K562 (cell line): ENCODE data around the gene LTBP4. TPM values are rescaled to one million over a fixed set of nuclear protein-coding genes. Genes with fewer than 3 reads are reported as not detected.
A peak's percentile ranks its signal among the peaks of the same experiment; 100 is the strongest.

Experiments
- ATF7 ChIP-seq: fragments of 450-650 bp; IDR thresholded peaks from 2 replicates; pipeline ENCODE4 v1.7.1; 2014; ENCODE audit warnings: mild to moderate bottlenecking, moderate library complexity
- BCL6 ChIP-seq: fragments of 250-450 bp; sonication (Bioruptor Pico); IDR thresholded peaks from 2 replicates; pipeline ENCODE4 v1.4.0; 2020
- BRD4 ChIP-seq: fragments of 200-600 bp; sonication (generic); IDR thresholded peaks from 2 replicates; pipeline ENCODE4 v1.6.1; 2017; ENCODE audit warnings: inconsistent platforms
- CBFB ChIP-seq: sonication (generic); formaldehyde crosslinking; IDR thresholded peaks from 2 replicates; pipeline ENCODE4 v1.4.0; 2020; ENCODE audit warnings: mild to moderate bottlenecking, missing genetic modification reagents
- CREB1 ChIP-seq, 2 experiments: sonication (generic) in 1 of 2; formaldehyde crosslinking in 1 of 2; IDR thresholded peaks; 2 replicates each; pipeline versions ENCODE4 v1.6.1 to v1.8.0; 2012 to 2022; ENCODE audit warnings: inconsistent platforms in 1 of 2, mild to moderate bottlenecking in 1 of 2, missing genetic modification reagents in 1 of 2, moderate library complexity in 1 of 2
- E2F4 ChIP-seq: sonication (generic); formaldehyde crosslinking; IDR thresholded peaks from 2 replicates; pipeline ENCODE4 v1.8.0; 2022; ENCODE audit warnings: mild to moderate bottlenecking, low read depth, missing genetic modification reagents
- EP400 ChIP-seq: fragments of 450-650 bp; IDR thresholded peaks from 2 replicates; pipeline ENCODE4 v1.6.1; 2017; ENCODE audit warnings: antibody characterized with exemption, mild to moderate bottlenecking, moderate library complexity
- ETV1 ChIP-seq: fragments of 450-650 bp; conservative IDR thresholded peaks from 2 replicates; pipeline ENCODE4 v1.6.1; 2016; ENCODE audit warnings: missing genetic modification characterization, control low read depth, low read depth, missing compliant biosample characterization
- EWSR1 ChIP-seq: fragments of 450-650 bp; IDR thresholded peaks from 2 replicates; pipeline ENCODE4 v1.6.1; 2018; ENCODE audit warnings: borderline replicate concordance, mild to moderate bottlenecking, low read depth, moderate library complexity; ENCODE audit not compliant: partially characterized antibody
- FOXA3 ChIP-seq, 2 experiments: fragments of 450-650 bp in 1 of 2; sonication (generic) in 1 of 2; formaldehyde crosslinking; IDR thresholded peaks in 1 of 2; conservative IDR thresholded peaks in 1 of 2; 2 replicates each; pipeline versions ENCODE4 v1.4.0 to v1.8.0; 2020 to 2022; ENCODE audit warnings: mild to moderate bottlenecking in 2 of 2, missing genetic modification reagents in 1 of 2
- HDAC3 ChIP-seq: fragments of 450-650 bp; IDR thresholded peaks from 2 replicates; pipeline ENCODE4 v1.6.1; 2018; ENCODE audit warnings: borderline replicate concordance, mild to moderate bottlenecking, moderate library complexity; ENCODE audit not compliant: partially characterized antibody
- HNRNPUL1 ChIP-seq: fragments of 200-400 bp; formaldehyde crosslinking; IDR thresholded peaks from 2 replicates; pipeline ENCODE4 v1.6.1; 2017; ENCODE audit warnings: low read length
- JUND ChIP-seq, 2 experiments: IDR thresholded peaks; 2 replicates in 1 of 2; 3 replicates in 1 of 2; pipeline ENCODE4 v1.6.1; 2011; ENCODE audit warnings: borderline replicate concordance in 2 of 2, low read depth in 2 of 2, low read length in 2 of 2, improper control_type of control experiment in 1 of 2, missing biosample characterization in 1 of 2, missing genetic modification characterization in 1 of 2, missing genetic modification reagents in 1 of 2
- KLF16 ChIP-seq: IDR thresholded peaks from 2 replicates; pipeline ENCODE4 v1.6.1; 2016; ENCODE audit warnings: antibody characterized with exemption
- MEIS2 ChIP-seq: fragments of 450-650 bp; IDR thresholded peaks from 2 replicates; pipeline ENCODE4 v1.6.1; 2014; ENCODE audit warnings: mild to moderate bottlenecking; ENCODE audit not compliant: partially characterized antibody
- NCOR1 ChIP-seq: fragments of 450-650 bp; IDR thresholded peaks from 2 replicates; pipeline ENCODE4 v1.6.1; 2016; ENCODE audit warnings: mild to moderate bottlenecking, moderate library complexity
- POLR2B ChIP-seq: fragments of 450-650 bp; IDR thresholded peaks from 2 replicates; pipeline ENCODE4 v1.6.1; 2018; ENCODE audit warnings: low read depth; ENCODE audit not compliant: partially characterized antibody
- PRDM10 ChIP-seq: fragments of 450-650 bp; IDR thresholded peaks from 2 replicates; pipeline ENCODE4 v1.6.1; 2018; ENCODE audit not compliant: partially characterized antibody
- SMARCE1 ChIP-seq: fragments of 450-650 bp; IDR thresholded peaks from 2 replicates; pipeline ENCODE4 v1.7.1; 2016; ENCODE audit warnings: mild to moderate bottlenecking
- TAF7 ChIP-seq: fragments of 450-650 bp; IDR thresholded peaks from 2 replicates; pipeline ENCODE4 v1.6.1; 2016; ENCODE audit warnings: missing genetic modification characterization, missing compliant biosample characterization
- ZNF124 ChIP-seq: sonication (generic); formaldehyde crosslinking; IDR thresholded peaks from 2 replicates; pipeline ENCODE4 v1.8.1; 2022; ENCODE audit warnings: missing genetic modification reagents
- polyA plus RNA-seq, 8 experiments: library from polyadenylated mRNA; depleted of rRNA in 4 of 8; stranded (reverse) in 5 of 8; unstranded in 3 of 8; fragments of >200 nt; fragmentation: Nextera tagmentation in 2 of 8; fragmentation: Illumina TruSeq in 1 of 8; extraction: Ambion mirVana in 2 of 8; extraction: Trizol in 1 of 8; gene quantifications; 2 replicates each; pipeline versions ENCODE4 v1.2.1 to v1.2.3, GENCODE V29; 2011 to 2014; ENCODE audit warnings: inconsistent platforms in 1 of 8, missing spikeins in 1 of 8
- total RNA-seq, 7 experiments: library from RNA; depleted of rRNA in 6 of 7; stranded (reverse); fragments of >200 nt in 6 of 7; fragmentation: Illumina TruSeq in 2 of 7; extraction: Trizol in 2 of 7; gene quantifications; 2 replicates each; pipeline versions ENCODE4 v1.2.1 to v1.2.3, GENCODE V29; 2011 to 2021; ENCODE audit warnings: low replicate concordance in 1 of 7

The LTBP4 gene
- total and polyA plus RNA-seq, 9 of the 15 experiments (the other 6 are each of a cell fraction or from before 2014, with no cell fraction given) = 0.35 to 160 (median 31.6) TPM

GRCh38 chr19:40663695-40664692 lies 62.8 kb downstream of the LTBP4 start (continued):
- TF ChIP-seq FOXA3 (CRISPR knock-in tag; conservative IDR thresholded peaks at IDR 0.05 in 1 of 2, IDR thresholded peaks at IDR 0.05 in 1 of 2) (no peak), E2F4 (CRISPR knock-in tag) (0 out of 2 replicates have a peak, but pooled peaks have one; percentile 13), BCL6 (CRISPR knock-in tag) (no peak), EP400 (no peak), BRD4 (0 out of 2 replicates have a peak, but pooled peaks have one; percentile 38), MEIS2 (peak; percentile 63), JUND (IDR thresholded peaks at IDR 0.05; ENCODE audit: borderline replicate concordance, low read depth, low read length) (peak; percentile 97), JUND (tag; IDR thresholded peaks at IDR 0.05; ENCODE audit: borderline replicate concordance, low read depth, low read length) (peak; percentile 95; the same call in 2 of the 3 replicates), ZNF124 (CRISPR knock-in tag) (0 out of 2 replicates have a peak, but pooled peaks have one; percentile 38), ATF7 (peak; percentile 27), KLF16 (peak; percentile 22; the same call in 1 of the 2 replicates), PRDM10 (peak; percentile 78), SMARCE1 (peak; percentile 96), CBFB (CRISPR knock-in tag) (peak; percentile 73), HNRNPUL1 (no peak), POLR2B (peak; percentile 67), CREB1 (IDR thresholded peaks at IDR 0.05) (peak; percentile 37; the same call in 1 of the 2 replicates), CREB1 (CRISPR knock-in tag; IDR thresholded peaks at IDR 0.05) (no peak), NCOR1 (peak; percentile 73), TAF7 (tag) (no peak), ETV1 (tag) (no peak), EWSR1 (no peak), HDAC3 (peak; percentile 27)
